ENCODE data around the gene SAMD3.

Gene SAMD3

DNA sequence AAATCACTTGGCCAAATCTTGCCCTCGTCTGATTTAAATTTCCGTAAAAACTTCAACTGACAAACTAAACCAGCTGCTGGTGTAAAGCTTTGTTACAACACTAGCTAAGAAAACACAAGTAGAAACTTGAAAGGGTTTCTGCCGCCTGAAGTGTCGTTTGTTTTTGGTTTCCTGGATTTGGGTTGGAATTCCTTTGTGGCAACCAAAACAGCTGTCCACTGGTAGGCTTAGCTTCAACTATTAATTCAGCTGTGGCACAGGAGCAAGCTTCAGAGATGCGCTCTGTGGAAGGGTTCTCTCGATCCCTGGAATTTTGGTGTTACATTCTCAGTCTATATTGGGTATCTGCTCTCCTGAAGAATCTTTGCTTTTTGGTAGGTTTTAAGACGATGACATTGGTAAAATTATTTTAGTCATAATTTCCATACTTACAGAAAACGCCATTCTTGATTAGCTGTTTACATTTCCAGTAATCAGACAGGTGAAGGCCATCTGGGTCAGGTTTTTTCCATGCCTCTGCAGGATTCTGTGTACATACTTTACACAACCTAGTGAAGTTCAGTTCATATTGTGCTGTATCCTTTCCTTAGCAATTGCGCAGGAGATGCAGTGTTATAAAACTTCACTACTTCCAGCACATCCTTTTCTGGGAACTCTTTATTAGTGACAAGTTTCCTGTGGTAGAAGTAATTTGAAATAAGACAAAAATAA lies 29.9 kb upstream of the SAMD3 start:
- Histone ChIP-seq H2AFZ (ENCODE audit: low read depth, low read length) (no peak overlapping the region), H3K79me2 (ENCODE audit: insufficient read depth, low read length) (no peaks in the 10 kb centered on the region), H3K9ac (ENCODE audit: low read depth, low read length) (no peak overlapping the region), H3K4me1 (ENCODE audit: insufficient read depth, low read length) (no peaks in the 10 kb centered on the region), H3K4me2 (ENCODE audit: insufficient read depth, low read length) (no peak overlapping the region), H3K9me3 (ENCODE audit: insufficient read depth, low read length, severe bottlenecking) (no peaks in the 10 kb centered on the region), H3K4me3 (ENCODE audit: low read depth in 1 of 2, low read length in 2 of 2) (no peak overlapping the region), H4K20me1 (ENCODE audit: insufficient read depth, low read length) (no peaks in the 10 kb centered on the region), H3K27me3 (ENCODE audit: insufficient read depth, low read length, poor library complexity) (peaks cover 3% of the 10 kb centered on the region), H3K36me3 (ENCODE audit: insufficient read depth, low read length) (no peaks in the 10 kb centered on the region), H3K27ac (ENCODE audit: low read length) (no peak overlapping the region)
- DNase-seq (no peak), ATAC-seq (ENCODE audit: insufficient read depth, low read depth) (no peak)
- TF ChIP-seq EZH2 (IDR thresholded peaks at IDR 0.05; ENCODE audit: borderline replicate concordance, low read depth, low read length, severe bottlenecking) (no peak), CTCF (IDR thresholded peaks at IDR 0.05; ENCODE audit: borderline replicate concordance, extremely low read depth, low read length, poor library complexity, severe bottlenecking) (no peak)

GRCh38 chr6:130245267-130245666 lies 22.5 kb upstream of the SAMD3 start:
- Histone ChIP-seq H3K4me1 (ENCODE audit: insufficient read depth, low read length) (no peaks in the 10 kb centered on the region), H3K9ac (ENCODE audit: low read depth, low read length) (no peak overlapping the region), H3K36me3 (ENCODE audit: insufficient read depth, low read length) (no peaks in the 10 kb centered on the region), H3K27me3 (ENCODE audit: insufficient read depth, low read length, poor library complexity) (peaks cover 12% of the 10 kb centered on the region), H3K27ac (ENCODE audit: low read length) (no peak overlapping the region), H2AFZ (ENCODE audit: low read depth, low read length) (no peak overlapping the region), H3K4me2 (ENCODE audit: insufficient read depth, low read length) (no peak overlapping the region), H4K20me1 (ENCODE audit: insufficient read depth, low read length) (no peaks in the 10 kb centered on the region), H3K4me3 (ENCODE audit: low read depth in 1 of 2, low read length in 2 of 2) (no peak overlapping the region), H3K79me2 (ENCODE audit: insufficient read depth, low read length) (no peaks in the 10 kb centered on the region), H3K9me3 (ENCODE audit: insufficient read depth, low read length, severe bottlenecking) (no peaks in the 10 kb centered on the region)
- no peak for ATAC-seq (ENCODE audit: insufficient read depth, low read depth)
- TF ChIP-seq EZH2 (IDR thresholded peaks at IDR 0.05; ENCODE audit: borderline replicate concordance, low read depth, low read length, severe bottlenecking): no peak
- no peak for TF ChIP-seq CTCF (IDR thresholded peaks at IDR 0.05; ENCODE audit: borderline replicate concordance, extremely low read depth, low read length, poor library complexity, severe bottlenecking)
- DNase-seq: no peak

DNA sequence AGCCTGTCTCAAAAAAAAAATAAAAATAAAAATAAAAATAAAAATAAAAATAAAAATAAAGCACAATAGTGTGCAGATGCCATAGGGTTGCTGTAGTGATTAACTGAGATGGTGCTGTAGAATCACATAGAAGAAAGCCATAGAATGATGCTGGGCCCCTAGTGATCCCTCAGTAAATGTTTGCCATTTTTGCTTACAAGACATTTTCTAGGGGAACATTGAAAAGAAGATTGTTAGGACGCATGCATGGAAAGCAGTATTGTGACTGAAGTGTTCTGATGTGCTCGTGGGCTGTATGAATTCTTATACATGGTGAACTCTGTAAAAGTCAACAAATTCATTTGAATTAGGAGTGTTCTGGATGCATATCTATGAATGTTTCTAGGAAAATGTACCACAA lies 22.0 kb upstream of the SAMD3 start:
- TF ChIP-seq CTCF (IDR thresholded peaks at IDR 0.05; ENCODE audit: borderline replicate concordance, extremely low read depth, low read length, poor library complexity, severe bottlenecking) (no peak), EZH2 (IDR thresholded peaks at IDR 0.05; ENCODE audit: borderline replicate concordance, low read depth, low read length, severe bottlenecking) (no peak)
- Histone ChIP-seq H2AFZ (ENCODE audit: low read depth, low read length) (no peak overlapping the region), H3K4me3 (ENCODE audit: low read depth in 1 of 2, low read length in 2 of 2) (no peak overlapping the region), H3K9me3 (ENCODE audit: insufficient read depth, low read length, severe bottlenecking) (no peaks in the 10 kb centered on the region), H4K20me1 (ENCODE audit: insufficient read depth, low read length) (no peaks in the 10 kb centered on the region), H3K9ac (ENCODE audit: low read depth, low read length) (no peak overlapping the region), H3K36me3 (ENCODE audit: insufficient read depth, low read length) (no peaks in the 10 kb centered on the region), H3K4me2 (ENCODE audit: insufficient read depth, low read length) (no peak overlapping the region), H3K27ac (ENCODE audit: low read length) (no peak overlapping the region), H3K27me3 (ENCODE audit: insufficient read depth, low read length, poor library complexity) (peaks cover 12% of the 10 kb centered on the region), H3K4me1 (ENCODE audit: insufficient read depth, low read length) (no peaks in the 10 kb centered on the region), H3K79me2 (ENCODE audit: insufficient read depth, low read length) (no peaks in the 10 kb centered on the region)
- DNase-seq (no peak), ATAC-seq (ENCODE audit: insufficient read depth, low read depth) (no peak)

Data from DND-41 (cell line).